Cardiac fibroblast (primary cell): ENCODE results near the gene PRCP.

Source experiments
- DNase-seq, 2 donors: peaks; one replicate each; pipeline versions ENCODE4 v3.0.0 to v3.0.0-alpha.2; 2010; ENCODE audit warnings: low read depth in 2 of 2
- H3K4me3 ChIP-seq, 2 donors: replicated peaks in 1 of 2; 1 replicate in 1 of 2; 2 replicates in 1 of 2; pipeline ENCODE4 v1.5.1; 2011; ENCODE audit warnings: low read depth in 2 of 2, low read length in 2 of 2, mild to moderate bottlenecking in 2 of 2, moderate library complexity in 1 of 2
- TF ChIP-seq, protein P1 (sequence below): IDR thresholded peaks from one replicate; pipeline ENCODE4 v1.5.1; 2011; ENCODE audit warnings: low read depth, mild to moderate bottlenecking, low read length, inconsistent platforms

The PRCP gene

GRCh38 chr11:82890936-82891335 lies 9.3 kb downstream of the PRCP start:
- TF ChIP-seq, protein P1, sequence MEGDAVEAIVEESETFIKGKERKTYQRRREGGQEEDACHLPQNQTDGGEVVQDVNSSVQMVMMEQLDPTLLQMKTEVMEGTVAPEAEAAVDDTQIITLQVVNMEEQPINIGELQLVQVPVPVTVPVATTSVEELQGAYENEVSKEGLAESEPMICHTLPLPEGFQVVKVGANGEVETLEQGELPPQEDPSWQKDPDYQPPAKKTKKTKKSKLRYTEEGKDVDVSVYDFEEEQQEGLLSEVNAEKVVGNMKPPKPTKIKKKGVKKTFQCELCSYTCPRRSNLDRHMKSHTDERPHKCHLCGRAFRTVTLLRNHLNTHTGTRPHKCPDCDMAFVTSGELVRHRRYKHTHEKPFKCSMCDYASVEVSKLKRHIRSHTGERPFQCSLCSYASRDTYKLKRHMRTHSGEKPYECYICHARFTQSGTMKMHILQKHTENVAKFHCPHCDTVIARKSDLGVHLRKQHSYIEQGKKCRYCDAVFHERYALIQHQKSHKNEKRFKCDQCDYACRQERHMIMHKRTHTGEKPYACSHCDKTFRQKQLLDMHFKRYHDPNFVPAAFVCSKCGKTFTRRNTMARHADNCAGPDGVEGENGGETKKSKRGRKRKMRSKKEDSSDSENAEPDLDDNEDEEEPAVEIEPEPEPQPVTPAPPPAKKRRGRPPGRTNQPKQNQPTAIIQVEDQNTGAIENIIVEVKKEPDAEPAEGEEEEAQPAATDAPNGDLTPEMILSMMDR = no peak
- no peak for DNase-seq
- no peak overlapping the region for H3K4me3 ChIP-seq

- no peak overlapping the region for H3K4me3 ChIP-seq
- no peak for DNase-seq
- TF ChIP-seq, protein P1 = no peak
Observed at GRCh38 chr11:82890002-82890341, 10.3 kb downstream of the PRCP start.

- no peak for DNase-seq
- TF ChIP-seq, protein P1 = no peak
- H3K4me3 ChIP-seq = no peak overlapping the region
Observed at GRCh38 chr11:82889133-82890001, 10.9 kb downstream of the PRCP start.

- no peak overlapping the region for H3K4me3 ChIP-seq
- peak in 1 of 2 donors; percentile 25 for DNase-seq
- TF ChIP-seq, protein P1 = no peak
Observed at GRCh38 chr11:82883853-82884252, 16.4 kb downstream of the PRCP start.

- TF ChIP-seq, protein P1 = no peak
- no peak for DNase-seq
Observed at GRCh38 chr11:82874646-82875523, 25.3 kb downstream of the PRCP start.

DNA sequence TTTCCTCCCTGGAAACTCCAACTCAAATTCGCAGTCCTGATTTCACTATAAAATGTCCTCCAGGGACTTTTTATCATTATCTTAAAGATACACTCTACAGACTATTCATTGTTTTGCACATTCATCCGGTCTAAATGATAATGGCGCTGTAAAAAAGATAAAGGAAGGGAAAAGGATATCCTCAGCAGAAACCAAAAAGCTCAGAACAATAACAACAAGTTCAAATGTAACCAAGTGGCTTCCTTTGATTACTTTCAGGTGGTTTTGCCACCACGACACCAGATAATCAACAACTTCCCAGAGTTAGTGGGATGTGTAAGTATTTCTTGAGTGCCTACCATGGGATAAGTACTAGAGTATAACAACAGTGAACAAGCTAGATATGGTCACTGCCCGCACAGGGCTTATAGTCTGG lies 26.3 kb downstream of the PRCP start:
- DNase-seq = peak in 1 of 2 donors; percentile 12
- no peak overlapping the region for H3K4me3 ChIP-seq
- TF ChIP-seq, protein P1 = no peak

More at GRCh38 chr11:82874646-82875523, 25.3 kb downstream of the PRCP start:
- H3K4me3 ChIP-seq = no peak overlapping the region
